Measurements from ENCODE around the gene NAALADL2. TPM values are rescaled to one million over a fixed set of nuclear protein-coding genes. Genes with fewer than 3 reads are reported as not detected.

Gene NAALADL2
- total and polyA plus RNA-seq, 2 of the 4 experiments (the other 2 are of a cell fraction), result 3.8 to 19.2 TPM

DNA sequence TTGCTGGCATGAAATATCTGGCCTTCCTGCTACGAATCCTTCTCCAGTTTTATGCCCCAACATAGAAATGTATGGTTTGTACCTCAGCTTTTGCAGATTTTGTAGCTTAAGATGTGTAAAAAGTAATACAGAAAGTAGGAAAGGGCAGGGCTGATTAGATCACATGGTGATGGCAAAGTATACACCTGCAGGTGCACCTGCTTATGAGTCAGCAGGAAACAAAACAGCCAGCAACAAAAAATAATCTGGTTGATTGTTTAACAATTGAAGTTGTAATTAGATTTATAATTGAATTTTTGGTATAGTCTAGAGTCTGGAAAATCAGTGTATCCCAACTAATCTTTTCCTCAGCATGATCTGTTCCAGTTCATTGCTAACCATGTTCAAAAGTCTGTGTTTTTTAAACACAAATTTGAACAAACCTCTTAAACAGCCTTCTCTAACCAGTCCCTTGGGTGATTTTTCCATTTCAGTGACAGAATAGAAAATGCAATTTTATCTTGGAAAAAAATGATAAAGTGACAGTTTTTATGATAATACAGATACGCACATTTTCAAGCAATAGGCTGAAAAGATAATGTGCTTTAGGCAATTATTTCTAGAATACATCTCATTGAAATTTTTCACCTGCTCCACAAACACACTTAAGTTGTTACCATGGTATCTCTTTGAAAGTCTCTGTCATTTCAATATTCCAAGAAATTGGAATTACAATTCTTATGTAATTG is 477.4 kb downstream of the NAALADL2 start:
- H3K56ac ChIP-seq (ENCODE audit: extremely low read depth, insufficient read depth, low read length), result no peak overlapping the region
- WGBS, 2 experiments (ENCODE audit: extremely low coverage in 2 of 2, insufficient read length in 1 of 2), result no CpG with 5 or more reads among the region's 2 CpGs
- TF ChIP-seq MAZ (IDR thresholded peaks at IDR 0.05; ENCODE audit: borderline replicate concordance, low read depth, low read length), result no peak
- TF ChIP-seq, protein P1, sequence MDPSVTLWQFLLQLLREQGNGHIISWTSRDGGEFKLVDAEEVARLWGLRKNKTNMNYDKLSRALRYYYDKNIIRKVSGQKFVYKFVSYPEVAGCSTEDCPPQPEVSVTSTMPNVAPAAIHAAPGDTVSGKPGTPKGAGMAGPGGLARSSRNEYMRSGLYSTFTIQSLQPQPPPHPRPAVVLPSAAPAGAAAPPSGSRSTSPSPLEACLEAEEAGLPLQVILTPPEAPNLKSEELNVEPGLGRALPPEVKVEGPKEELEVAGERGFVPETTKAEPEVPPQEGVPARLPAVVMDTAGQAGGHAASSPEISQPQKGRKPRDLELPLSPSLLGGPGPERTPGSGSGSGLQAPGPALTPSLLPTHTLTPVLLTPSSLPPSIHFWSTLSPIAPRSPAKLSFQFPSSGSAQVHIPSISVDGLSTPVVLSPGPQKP (IDR thresholded peaks at IDR 0.05; ENCODE audit: borderline replicate concordance, low read depth, low read length), result no peak
- no peak overlapping the region for H4K91ac ChIP-seq (ENCODE audit: insufficient read depth, low read depth, low read length)
- CTCF ChIA-PET, result interaction anchor here (0.6 kb wide), 1 partner anchor 639 kb away, joined by 3 read pairs; no protein-coding TSS in a partner anchor
- no peak overlapping the region for H3K14ac ChIP-seq (replicated peaks; ENCODE audit: low read depth, low read length)
- no peak overlapping the region for H3K9ac ChIP-seq (ENCODE audit: low read depth, low read length)
- no peak overlapping the region for H2AK9ac ChIP-seq (replicated peaks; ENCODE audit: low read depth, low read length, poor library complexity)
- ATAC-seq (ENCODE audit: low read depth) (no peak), DNase-seq (no peak)
- H2BK15ac ChIP-seq (ENCODE audit: low read depth, low read length), result no peak overlapping the region
- no peaks in the 10 kb centered on the region for H3K79me1 ChIP-seq (ENCODE audit: low read depth in 1 of 2, low read length in 2 of 2)
- H2AFZ ChIP-seq (replicated peaks; ENCODE audit: low read length, poor library complexity), result no peak overlapping the region
- no peak overlapping the region for H3K23ac ChIP-seq (ENCODE audit: low read depth, low read length)
- no peaks in the 10 kb centered on the region for H3K27me3 ChIP-seq (ENCODE audit: control insufficient read depth, insufficient read depth, low read length)
- H3K18ac ChIP-seq (ENCODE audit: low read depth, low read length), result peak overlapping the region; percentile 9; the same call in 1 of the 2 replicates
- peak overlapping the region; percentile 25; the same call in 1 of the 2 replicates for H3K4ac ChIP-seq (ENCODE audit: low read depth, low read length)
- in situ Hi-C loops (cut with MboI; ENCODE audit: low sequenced_read_pairs), result no loop called here
- H3K36me3 ChIP-seq (ENCODE audit: control insufficient read depth, insufficient read depth, low read length), result no peaks in the 10 kb centered on the region
- peaks cover 5% of the 10 kb centered on the region; the same call in 1 of the 2 replicates for H3K9me1 ChIP-seq (ENCODE audit: insufficient read depth, low read length)
- peak overlapping the region; percentile 39 for H2BK120ac ChIP-seq (ENCODE audit: low read depth, low read length)
- no peak overlapping the region for H2BK5ac ChIP-seq (ENCODE audit: low read depth, low read length, poor library complexity, severe bottlenecking)
- H3K4me3 ChIP-seq (ENCODE audit: insufficient read depth, low read depth, low read length), result no peak overlapping the region
- no peak overlapping the region for H2AK5ac ChIP-seq (ENCODE audit: low read depth, low read length)
- H2BK20ac ChIP-seq (ENCODE audit: low read depth, low read length), result peak overlapping the region; percentile 60; the same call in 1 of the 2 replicates
- no peak overlapping the region for H3K4me2 ChIP-seq (ENCODE audit: low read depth, low read length)
- peaks cover 5% of the 10 kb centered on the region for H3K4me1 ChIP-seq (ENCODE audit: control insufficient read depth, insufficient read depth, low read length)
- POLR2A ChIA-PET (ENCODE audit: unreplicated experiment), result no interaction called here
- dilution Hi-C loops (cut with HindIII; ENCODE audit: low sequenced_read_pairs, unreplicated experiment), result no loop called here
- H4K5ac ChIP-seq (ENCODE audit: low read depth, low read length), result no peak overlapping the region
- no TSS peak for BruUV-seq (replicated peaks)
- H4K8ac ChIP-seq (ENCODE audit: low read depth in 2 of 2, low read length in 2 of 2), result peak overlapping the region in 1 of 2 experiments; percentile 3; a peak in 1 of 4 replicates
- H3K9me3 ChIP-seq (ENCODE audit: control insufficient read depth, insufficient read depth, low read length), result no peaks in the 10 kb centered on the region
- H3K27ac ChIP-seq (ENCODE audit: insufficient read depth, low read length), result no peak overlapping the region
- intact Hi-C loops (cut with micrococcal nuclease), result no loop called here
- H4K20me1 ChIP-seq (ENCODE audit: insufficient read depth, low read length), result no peaks in the 10 kb centered on the region

All from IMR-90 (cell line).